NCI-H1930 (cell line): ENCODE data around the gene ZNF75A.
"Not testable (repeated sequence)": the region's sequence is repeated elsewhere in the genome, so short reads cannot be mapped to it uniquely, and the experiment has no call there.

Source experiments
- DNase-seq, 2 experiments: peaks; one replicate each; lab custom pipeline; 2025; lab: John Stamatoyannopoulos, UW

The ZNF75A gene

DNA sequence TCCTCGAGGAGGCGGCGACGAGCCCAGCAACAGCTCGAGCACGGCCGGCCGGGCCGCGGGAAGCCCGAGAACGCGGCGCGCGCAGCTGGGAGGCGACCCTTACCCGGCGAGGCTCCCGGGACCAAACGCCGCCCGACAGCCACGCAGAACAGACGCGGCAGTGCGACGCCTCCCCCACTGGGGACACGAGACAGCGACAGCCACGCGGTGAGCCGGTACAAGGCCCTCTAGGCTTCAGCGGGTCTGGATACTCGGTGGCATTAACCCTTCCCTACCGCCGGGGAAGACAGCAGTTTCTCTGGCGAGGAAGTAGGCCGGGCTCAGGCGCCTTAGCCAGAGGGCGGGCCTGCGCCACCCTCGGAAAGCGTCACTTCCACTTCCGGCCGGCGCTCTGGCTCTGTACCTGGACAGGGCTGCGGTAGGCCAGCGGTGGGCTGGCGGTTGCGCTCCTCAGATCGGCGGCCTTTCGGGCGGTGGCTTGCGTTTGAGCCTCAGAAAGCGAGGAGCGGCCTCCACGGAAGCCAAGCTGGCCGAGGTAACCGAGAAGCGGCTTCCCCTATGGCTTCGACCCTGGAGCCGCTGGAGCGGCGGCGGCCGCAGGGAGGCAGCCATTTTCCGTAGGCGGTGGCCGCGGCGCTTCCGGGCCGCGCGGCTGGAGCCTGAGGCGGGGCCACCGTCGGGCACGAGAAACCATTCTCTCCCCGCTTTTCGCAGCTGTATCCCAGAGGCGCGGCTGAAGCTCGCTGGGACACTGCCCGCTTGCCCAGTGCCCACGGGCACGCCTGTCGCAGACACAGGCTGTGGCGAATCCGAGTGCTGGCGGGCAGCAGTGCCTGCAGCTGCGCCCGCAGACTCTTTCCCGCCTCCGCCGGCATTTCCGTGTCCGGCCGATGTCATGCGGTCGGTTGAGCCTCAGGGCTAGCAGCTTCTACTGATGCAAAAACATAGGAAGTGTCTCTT lies at the start of gene ZNF75A, which contains the start of gene TIGD7:
ZNF75A (plus strand) TSS at position 389 of the 960 bp plus-strand sequence. CDS start 2,932 bp downstream, outside the sequence.
TIGD7 (minus strand) TSS at position 322 of the 960 bp plus-strand sequence. CDS start 4,816 bp downstream, outside the sequence.
- peak; percentile 86 to 92 for DNase-seq

DNA sequence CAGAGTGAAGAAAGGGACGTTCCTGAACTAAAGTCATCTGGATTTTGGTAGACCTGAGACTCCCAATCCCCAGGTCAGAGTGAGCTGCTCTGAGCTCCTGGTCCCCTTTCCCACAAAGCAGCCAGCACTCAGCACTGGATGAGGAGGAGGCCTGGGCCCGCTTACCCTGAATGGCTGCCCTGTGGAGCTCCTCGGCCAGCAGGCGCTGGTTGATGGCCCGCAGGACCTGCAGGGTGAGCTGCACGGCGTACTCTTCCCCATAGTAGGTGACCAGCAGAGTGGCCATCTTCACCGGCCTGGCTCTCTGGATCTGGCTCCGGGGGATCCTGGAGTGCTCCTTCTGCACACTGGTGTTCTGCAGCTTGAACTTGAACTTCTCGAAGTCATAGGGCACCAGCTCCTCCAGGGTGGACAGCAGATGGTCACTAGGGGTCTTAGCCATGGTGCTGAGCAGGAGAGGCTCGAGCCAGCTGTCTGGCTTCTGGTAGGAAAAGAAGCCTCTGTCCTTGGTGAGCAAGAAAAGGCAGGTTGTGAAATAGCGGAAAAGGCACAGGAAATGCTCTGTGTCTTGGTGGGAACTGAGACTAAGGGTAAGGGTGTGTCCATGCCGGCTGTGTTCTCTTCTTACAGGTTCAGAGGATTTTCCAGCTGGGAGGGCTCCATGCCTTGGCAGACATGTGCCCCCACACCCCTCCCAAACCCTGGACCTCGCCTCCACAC lies 49.0 kb upstream of the ZNF75A start, which contains the start of gene MEFV:
MEFV (minus strand) TSS at position 488 of the 720 bp plus-strand sequence; CDS start at position 442, 46 bp downstream.
- no peak for DNase-seq

DNA sequence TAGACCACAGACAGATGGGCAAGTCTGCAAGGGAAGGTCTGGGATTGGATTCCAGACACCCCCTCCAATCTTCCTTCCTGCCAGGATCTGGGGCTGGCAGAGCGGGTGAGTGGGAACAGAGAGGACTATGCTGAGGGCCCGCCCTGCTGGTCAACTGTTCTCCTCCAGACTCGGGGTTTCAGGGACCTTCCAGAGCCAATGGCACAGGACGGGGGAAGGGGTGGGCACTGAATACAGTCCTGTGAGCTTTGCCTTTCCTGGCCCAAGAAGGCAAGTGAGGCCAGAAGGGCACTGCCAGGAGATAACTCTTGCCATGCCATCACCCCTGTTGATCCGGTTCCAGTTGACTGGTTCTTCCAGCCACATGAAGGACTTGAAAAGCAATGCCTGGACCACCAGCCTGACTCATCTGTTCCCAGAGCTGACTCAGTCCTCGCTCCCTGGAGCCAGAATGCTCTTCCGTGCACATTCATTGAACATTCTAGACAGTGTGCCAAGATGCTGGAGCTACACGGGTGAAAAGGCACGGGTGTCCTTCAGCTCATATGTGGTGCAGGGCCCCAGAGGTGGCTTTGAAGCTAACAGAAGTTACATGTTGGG lies 48.3 kb upstream of the ZNF75A start:
- no peak for DNase-seq

DNA sequence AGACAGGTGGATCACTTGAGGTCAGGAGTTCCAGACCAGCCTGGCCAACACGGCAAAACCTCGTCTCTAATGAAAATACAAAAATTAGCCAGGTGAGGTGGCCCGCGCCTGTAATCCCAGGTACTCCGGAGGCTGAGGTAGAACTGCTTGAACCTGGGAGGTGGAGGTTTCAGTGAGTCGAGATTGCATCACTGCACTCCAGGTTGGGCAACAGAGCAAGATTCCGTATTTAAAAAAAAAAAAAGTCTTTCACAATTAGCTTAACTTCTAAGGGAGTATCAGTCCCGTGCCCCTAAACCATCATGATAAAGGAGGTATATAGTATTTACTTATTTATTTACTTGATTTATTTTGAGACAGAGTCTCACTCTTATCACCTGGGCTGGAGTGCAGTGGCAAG lies 45.5 kb upstream of the ZNF75A start:
- no peak for DNase-seq

DNA sequence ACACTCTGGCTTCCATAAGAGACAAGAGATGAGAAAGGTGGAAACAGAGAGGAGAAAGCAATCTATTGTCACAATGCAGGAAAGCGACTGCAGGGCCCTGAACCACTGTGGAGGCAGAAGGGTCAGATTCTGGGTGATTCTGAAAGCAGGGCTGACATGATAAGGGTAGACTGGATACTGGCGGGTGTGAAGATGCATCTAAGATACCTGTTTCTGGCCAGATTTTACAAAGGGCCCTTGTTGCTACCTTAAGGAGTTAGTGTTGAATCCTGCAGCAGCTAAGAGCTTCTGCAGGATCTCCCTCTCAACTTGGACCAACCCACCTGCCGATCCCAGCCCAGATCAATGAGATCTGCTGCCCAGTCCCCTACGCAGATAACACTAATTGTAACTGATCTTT lies 42.8 kb upstream of the ZNF75A start:
- no peak for DNase-seq

DNA sequence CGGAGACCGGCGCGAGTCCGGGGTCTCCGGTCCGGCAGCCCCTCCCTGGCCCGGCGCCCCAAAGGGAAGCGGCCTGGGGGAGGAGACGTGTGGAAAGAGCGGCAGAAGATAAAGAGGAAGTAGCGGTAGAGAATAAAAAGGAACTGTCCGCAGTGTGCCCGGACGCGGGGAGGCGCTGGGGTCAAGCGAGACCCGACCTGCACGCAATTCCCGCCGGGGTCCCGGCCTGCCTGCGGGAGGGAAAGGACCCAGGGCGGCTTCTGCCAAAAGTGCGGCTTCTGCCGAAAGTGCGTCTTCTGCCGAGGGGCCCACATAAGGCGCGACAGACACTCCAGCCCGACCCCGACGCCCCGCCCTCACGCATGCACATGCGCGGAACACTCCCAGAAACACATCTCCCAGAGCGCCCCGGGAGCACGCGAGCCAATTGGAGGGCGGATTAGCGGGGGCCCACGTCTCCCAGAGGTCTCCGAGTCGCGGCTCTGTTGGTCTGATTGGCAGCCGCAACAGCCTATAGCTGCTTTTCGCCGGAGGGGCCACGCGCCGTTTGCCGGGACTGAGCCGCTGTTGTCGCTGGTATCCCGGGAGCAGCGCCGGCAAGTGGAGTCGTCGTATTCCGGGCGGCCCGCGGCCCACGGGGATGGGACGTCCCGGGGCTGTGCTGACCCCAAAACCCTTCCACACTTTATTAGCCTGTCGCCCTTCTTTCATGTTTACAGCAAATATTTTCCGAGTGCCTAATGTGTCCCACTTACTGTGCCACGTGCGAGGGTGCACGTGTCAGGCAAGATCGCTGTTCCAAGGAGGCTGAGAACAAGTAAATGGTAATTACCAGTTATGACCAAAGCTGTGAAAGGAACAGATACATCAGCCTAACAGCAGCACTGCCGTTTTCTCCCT lies 40.9 kb upstream of the ZNF75A start:
- DNase-seq, result peak; percentile 98 to 99

DNA sequence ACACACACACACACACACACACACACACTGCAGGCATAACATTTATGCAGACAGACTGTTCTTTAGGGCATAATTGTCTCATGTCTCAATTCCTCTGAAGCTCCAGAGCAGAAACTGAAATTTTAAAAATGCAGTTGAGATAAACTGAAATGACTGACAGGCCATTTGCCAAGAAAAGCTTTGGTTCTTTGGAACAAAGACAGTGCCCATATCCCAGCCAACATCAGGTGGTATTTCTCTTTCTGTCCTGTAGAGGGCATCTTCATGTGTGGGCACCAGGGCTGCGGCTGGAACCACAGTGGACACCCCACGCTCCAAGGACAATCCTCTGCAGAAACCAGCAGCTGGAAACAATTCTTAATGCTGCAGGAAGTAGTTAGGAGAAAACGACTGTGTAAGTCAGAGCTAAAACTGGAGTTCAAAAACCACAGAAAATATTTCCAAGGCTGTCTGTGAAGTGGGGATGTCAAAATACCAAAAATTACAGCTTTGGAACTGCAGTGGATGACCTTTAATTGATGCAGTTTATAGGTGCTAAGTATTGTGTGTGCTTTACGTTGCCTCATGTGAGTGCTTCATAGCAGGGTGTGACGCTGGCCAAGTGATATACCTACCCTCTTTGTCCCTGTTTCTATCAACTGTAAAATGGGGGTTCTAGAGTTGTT lies 38.3 kb upstream of the ZNF75A start:
- DNase-seq, result peak in 1 of 2 experiments; percentile 36

DNA sequence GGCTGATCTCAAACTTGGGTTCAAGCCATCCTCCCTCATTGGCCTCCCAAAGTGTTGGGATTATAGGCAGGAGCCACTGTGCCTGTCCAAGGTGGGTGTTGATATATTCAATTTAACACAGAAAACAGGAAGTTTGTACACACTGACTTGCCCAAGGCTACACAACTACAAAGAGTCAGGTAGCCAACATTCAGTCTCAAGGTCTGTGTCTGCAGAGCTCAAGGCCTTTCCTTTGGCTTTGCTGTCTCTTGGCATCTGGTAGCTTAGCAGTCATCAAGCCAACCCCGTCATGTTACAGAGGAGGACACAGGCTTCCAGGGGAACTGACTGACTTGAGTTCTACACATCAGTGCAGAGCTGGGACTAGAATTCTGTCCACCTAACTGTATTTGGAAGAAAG lies 37.0 kb upstream of the ZNF75A start:
- no peak for DNase-seq

DNA sequence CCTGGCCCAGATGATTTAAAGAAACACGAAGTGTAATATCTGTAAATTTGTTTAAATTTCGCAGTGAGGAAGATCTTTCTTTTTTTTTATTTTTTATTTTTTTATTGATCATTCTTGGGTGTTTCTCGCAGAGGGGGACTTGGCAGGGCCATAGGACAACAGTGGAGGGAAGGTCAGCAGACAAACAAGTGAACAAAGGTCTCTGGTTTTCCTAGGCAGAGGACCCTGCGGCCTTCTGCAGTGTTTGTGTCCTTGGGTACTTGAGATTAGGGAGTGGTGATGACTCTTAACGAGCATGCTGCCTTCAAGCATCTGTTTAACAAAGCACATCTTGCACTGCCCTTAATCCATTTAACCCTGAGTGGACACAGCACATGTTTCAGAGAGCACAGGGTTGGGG lies 34.6 kb upstream of the ZNF75A start:
- DNase-seq, result not testable (repeated sequence)

DNA sequence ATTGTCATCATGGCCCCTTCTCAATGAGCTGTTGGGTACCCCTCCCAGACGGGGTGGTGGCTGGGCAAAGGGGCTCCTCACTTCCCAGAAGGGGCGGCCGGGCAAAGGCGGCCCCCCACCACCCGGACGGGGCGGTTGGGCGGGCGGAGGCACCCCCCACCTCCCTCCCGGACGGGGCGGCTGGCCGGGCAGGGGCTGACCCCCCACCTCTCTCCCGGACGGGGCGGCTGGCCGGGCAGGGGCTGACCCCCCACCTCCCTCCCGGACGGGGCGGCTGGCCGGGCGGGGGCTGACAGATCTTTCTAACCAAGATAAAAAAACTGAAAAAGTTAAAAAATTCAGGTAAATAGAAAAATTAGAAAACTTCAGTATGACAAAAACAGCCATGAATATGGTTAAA lies 34.0 kb upstream of the ZNF75A start:
- DNase-seq, result not testable (repeated sequence)

DNA sequence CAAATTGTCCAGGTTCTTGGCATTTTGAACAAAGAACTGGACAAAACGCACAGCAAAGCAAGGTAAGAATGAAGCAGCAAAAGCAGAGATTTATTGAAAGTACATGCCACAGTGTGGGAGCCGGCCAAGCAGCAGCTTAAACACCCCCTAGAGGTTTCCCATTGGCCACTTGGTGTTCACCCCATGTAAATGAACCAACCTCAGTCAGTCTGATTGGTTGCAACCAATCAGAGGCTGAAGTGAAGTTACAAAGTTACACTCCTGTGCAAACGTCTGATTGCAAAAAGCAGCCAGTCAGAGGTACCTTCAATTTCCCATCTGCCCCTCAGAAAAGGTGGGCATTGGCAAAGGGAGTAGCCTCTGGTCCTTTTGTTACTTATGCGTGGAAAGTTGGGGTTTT lies 30.8 kb upstream of the ZNF75A start:
- DNase-seq, result no peak

DNA sequence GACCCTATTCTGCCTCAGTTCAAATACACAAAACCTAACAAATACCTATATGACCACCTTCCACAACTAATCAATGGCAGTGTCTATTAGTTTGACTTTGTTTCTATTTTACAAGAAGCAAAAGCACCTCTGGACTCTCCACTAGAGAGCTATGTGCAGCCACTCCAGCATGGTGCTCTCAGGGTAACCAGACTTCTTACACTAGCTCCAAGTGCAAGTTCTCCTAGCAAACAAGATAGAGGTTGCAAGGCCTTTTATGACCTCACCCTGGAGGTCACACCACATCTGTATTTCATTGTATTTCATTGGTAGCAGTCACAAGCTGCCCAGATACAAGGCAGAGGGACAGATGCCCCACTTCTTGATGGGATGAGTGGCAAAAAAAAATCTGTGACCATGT lies 30.4 kb upstream of the ZNF75A start:
- DNase-seq, result no peak

DNA sequence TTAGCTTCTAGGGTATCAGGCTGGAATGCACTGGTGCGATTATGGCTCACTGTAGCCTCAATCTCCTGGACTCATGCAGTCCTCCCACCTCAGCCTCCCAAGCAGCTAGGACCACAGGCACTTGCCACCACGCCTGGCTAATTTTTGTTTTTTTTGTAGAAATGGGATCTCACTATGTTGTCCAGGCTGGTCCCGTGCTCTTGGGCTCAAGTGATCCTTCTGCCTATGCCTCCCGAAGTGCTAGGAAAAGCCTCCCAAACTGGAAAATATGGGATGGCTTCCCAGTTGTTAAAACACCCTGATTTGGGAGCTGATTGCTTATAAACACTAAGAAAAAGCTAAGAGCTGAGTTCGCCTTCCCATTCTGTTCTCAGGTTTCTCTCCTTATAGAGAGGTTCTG lies 28.6 kb upstream of the ZNF75A start:
- DNase-seq, result no peak

DNA sequence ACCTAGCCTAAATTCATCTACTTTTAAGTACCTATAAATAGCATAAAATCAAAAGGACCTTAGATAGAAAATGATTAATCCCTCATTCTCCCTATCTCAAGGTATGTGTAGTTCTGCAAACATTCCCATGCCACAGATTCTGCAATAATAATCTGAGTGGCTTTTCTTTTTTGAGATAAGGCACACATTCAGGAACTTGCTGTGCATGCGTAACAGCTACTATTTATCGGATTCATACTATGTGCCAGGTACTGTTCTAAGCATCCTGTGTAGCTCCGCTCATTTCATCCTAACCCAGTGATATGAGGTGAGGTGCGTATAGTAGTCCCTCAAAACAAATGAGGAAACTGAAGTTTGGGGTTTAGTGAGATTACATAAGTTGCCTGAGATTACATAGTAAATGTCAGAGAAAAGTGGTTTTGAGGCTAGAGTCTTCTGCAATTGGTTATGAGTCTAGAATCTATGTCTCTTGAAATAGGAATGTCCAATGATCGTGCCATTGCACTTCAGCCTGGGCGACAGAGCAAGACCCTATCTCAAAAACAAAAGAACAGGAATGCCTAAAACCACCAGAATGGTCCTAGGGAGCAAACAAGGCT lies 24.0 kb upstream of the ZNF75A start:
- DNase-seq, result no peak

DNA sequence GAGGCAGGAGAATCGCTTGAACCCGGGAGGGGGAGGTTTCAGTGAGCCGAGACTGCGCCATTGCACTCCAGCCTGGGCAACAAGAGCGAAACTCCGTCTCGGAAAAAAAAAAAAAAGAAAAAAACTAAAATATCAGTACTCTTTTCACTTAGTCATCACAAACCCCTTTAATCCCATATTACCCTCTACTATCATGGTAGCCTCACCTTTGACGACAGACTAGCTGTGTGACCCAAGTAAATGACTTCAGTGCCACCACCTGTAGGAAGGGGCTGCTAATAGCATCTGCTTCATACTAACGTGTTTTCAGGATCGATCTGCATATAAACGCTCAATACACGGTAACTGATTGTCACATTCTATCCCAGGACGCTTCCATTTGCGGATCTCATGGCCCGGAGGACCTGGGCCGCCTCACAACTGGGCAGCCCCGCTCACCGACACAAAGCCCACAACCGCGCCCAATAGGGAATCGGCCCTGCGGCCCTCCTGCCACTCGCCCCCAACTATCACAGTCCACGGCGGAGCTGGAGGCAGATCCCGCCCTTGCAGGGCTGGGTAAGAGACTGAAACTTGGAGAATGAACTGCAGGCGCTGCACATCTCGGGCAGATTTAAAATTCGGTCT lies 23.1 kb upstream of the ZNF75A start:
- peak; percentile 73 to 80 for DNase-seq

DNA sequence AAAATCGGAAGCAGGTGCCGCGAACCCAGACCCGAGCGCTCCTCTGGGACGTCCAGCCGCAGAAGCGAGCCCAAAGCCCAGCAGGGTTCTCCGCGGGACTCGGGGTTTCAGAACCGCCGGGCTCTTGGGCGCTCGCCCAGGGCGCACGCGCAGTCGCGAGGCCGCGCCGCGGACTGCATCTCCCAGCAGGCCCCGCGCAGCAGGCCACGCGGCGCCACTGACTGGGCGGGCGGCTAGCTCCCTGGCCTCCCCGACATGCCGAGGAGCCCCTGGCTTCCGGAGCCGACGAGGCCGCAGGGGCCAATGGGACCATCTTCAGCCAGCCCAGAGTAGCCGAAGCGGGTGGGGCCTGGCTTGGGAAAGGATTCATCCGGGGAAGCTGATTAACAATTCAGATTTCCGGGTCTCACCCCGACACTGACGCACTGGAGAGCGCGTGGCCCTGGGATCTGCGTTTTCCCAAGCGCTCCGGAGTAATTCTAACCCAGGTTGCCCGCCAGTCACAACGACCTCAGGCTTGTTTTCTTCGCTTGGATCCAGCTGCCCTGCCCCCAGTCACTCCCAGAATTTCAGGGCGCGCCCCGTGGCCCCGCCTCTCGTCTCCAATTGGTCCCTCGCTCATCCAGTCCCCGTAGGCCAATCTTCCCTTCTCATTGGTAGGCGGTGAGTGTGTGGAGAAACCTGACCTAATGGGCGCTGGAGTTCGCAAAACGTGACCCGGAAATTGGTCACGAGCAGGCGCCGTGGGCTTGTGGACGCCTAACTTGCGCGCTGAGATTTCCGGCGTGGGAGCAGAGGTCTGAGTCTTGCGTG lies 22.4 kb upstream of the ZNF75A start, which contains the start of gene ZNF263:
ZNF263 (plus strand) TSS at position 762 of the 813 bp plus-strand sequence. CDS start 328 bp downstream, outside the sequence.
- peak; percentile 97 to 98 for DNase-seq

DNA sequence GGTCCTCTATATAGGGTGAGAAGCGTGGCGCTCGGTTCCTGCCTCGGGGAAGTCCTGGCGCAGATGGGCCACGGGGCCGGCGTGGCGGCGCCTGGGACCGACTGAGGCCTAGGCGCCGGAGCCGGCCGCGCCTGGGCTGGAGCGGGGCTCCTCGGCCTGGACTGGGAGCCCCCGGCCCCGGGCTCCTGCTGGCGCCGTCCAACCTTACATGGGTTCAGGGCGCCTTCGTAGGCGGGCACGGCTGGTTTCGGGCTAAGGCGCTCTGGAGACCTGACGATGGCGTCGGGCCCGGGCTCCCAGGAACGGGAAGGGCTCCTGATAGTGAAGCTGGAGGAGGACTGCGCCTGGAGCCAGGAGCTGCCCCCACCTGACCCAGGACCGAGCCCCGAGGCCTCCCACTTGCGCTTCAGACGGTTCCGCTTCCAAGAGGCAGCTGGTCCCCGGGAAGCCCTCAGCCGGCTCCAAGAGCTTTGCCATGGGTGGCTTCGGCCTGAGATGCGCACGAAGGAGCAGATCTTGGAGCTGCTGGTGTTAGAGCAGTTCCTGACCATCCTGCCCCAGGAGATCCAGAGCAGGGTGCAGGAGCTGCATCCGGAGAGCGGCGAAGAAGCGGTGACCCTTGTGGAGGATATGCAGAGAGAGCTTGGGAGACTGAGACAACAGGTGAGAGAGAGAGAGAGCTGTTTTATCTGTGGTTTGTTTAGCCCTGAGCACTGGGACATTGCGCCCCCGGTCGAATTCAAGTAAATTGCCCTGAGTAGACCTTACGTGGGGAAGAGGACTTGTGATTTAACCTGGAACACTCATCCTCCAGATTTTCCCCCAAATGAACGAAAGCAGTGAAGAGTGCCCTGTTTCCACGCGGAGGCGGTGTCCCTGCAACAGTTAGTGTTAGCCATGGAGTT lies 21.5 kb upstream of the ZNF75A start:
- no peak for DNase-seq

DNA sequence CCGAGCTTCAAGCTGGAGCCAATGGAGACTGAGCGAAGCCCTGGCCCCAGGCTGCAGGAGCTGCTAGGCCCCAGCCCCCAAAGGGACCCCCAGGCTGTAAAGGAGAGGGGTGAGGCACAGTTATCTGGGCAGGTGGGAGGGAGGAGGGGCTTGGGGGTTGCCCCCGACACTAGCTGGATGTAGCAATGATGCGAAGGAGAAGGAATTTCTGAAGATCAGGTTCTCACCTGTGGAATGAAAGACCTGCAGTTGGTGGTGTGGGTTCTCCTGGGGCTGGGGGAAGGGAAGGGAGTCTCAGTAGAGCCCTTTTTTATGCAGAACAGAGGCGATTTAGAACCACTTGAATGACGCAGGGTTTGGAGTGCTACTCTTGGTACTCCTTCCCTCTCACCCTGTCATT lies 20.2 kb upstream of the ZNF75A start:
- DNase-seq, result no peak
